A549 (cell line): Measurements from ENCODE around the gene SLC35A4. TPM values are rescaled to one million over a fixed set of nuclear protein-coding genes. Genes with fewer than 3 reads are reported as not detected.

ENCODE experiments used
- ATAC-seq, 2 experiments: fragments of 200-7000 bp in 1 of 2; fragments of >200 bp in 1 of 2; cut with Nextera tagmentation in 1 of 2; cut with Tn5 transposase in 1 of 2; 3 replicates each; pipeline versions ENCODE4 v1.8.0 to v1.9.1; 2018 to 2020; ENCODE audit warnings: mild to moderate bottlenecking in 1 of 2, moderate library complexity in 1 of 2
- CTCF ChIA-PET: fragments of 300-600 bp; sonication (Branson Sonifier 250); formaldehyde crosslinking; extraction: SDS; loops from one replicate; lab custom pipeline; 2021; ENCODE audit warnings: antibody characterized with exemption, inconsistent platforms; lab: Yijun Ruan, JAX
- POLR2A ChIA-PET: fragments of 350-600 bp; formaldehyde crosslinking; extraction: SDS; loops from one replicate; lab custom pipeline; 2021; ENCODE audit warnings: antibody characterized with exemption, inconsistent platforms; lab: Yijun Ruan, JAX
- DNase-seq, 2 experiments: peaks; one replicate each; pipeline versions ENCODE4 v3.0.0 to v3.0.0-alpha.2; 2011 to 2016; ENCODE audit warnings: low read depth in 1 of 2, low spot score in 1 of 2
- FAIRE-seq: peaks from 2 replicates; lab custom pipeline; 2011; peaks lifted over from hg19 to GRCh38; lab: Jason Lieb, UNC
- H3K27ac ChIP-seq, 2 experiments: fragments of >200 bp; sonication (Bioruptor Twin); formaldehyde crosslinking; 3 replicates each; pipeline ENCODE4 v1.5.1; 2016 to 2017
- H3K4me1 ChIP-seq: fragments of >200 bp; sonication (Bioruptor Twin); formaldehyde crosslinking; 3 replicates; pipeline ENCODE4 v1.6.1; 2016
- H3K4me2 ChIP-seq: fragments of >200 bp; sonication (Bioruptor Twin); formaldehyde crosslinking; 3 replicates; pipeline ENCODE4 v1.6.1; 2016
- H3K4me3 ChIP-seq: fragments of >200 bp; sonication (Bioruptor Twin); formaldehyde crosslinking; 3 replicates; pipeline ENCODE4 v1.5.1; 2016
- H3K9me3 ChIP-seq: fragments of >200 bp; sonication (Bioruptor Twin); formaldehyde crosslinking; 3 replicates; pipeline ENCODE4 v1.6.1; 2016
- CBX8 ChIP-seq: fragments of 200-600 bp; sonication (generic); IDR thresholded peaks from 2 replicates; pipeline ENCODE4 v1.6.1; 2016
- CEBPB ChIP-seq, 2 experiments: fragments of >200 bp in 1 of 2; sonication (Bioruptor Twin) in 1 of 2; formaldehyde crosslinking in 1 of 2; IDR thresholded peaks; 2 replicates each; pipeline ENCODE4 v1.6.1; 2012 to 2016
- CHD2 ChIP-seq: fragments of 150-350 bp; IDR thresholded peaks from 2 replicates; pipeline ENCODE4 v1.6.1; 2014; ENCODE audit warnings: low read length; ENCODE audit not compliant: partially characterized antibody
- CHD4 ChIP-seq: fragments of 200-600 bp; sonication (generic); IDR thresholded peaks from 2 replicates; pipeline ENCODE4 v1.6.1; 2016; ENCODE audit warnings: antibody characterized with exemption, mild to moderate bottlenecking, borderline replicate concordance
- EP300 ChIP-seq, 2 experiments: fragments of >200 bp; sonication (Bioruptor Twin); formaldehyde crosslinking; IDR thresholded peaks; 2 replicates in 1 of 2; 3 replicates in 1 of 2; pipeline ENCODE4 v1.6.1; 2016 to 2017
- FOSL2 ChIP-seq, 2 experiments: fragments of 450-650 bp in 1 of 2; fragments of >200 bp in 1 of 2; sonication (Bioruptor Twin) in 1 of 2; formaldehyde crosslinking; IDR thresholded peaks; 2 replicates each; pipeline versions ENCODE4 v1.5.0 to v1.6.1; 2016 to 2020; ENCODE audit warnings: mild to moderate bottlenecking in 1 of 2, moderate library complexity in 1 of 2
- FOXS1 ChIP-seq: fragments of 250-450 bp; sonication (Bioruptor Pico); IDR thresholded peaks from 2 replicates; pipeline ENCODE4 v1.5.0; 2020; ENCODE audit warnings: mild to moderate bottlenecking, moderate library complexity
- HDAC2 ChIP-seq: fragments of 200-600 bp; sonication (generic); IDR thresholded peaks from 2 replicates; pipeline ENCODE4 v1.6.1; 2016
- HES2 ChIP-seq: fragments of >200 bp; sonication (Bioruptor Twin); formaldehyde crosslinking; IDR thresholded peaks from 2 replicates; pipeline ENCODE4 v1.6.1; 2016
- HMGXB4 ChIP-seq: fragments of 250-450 bp; sonication (Bioruptor Pico); IDR thresholded peaks from 2 replicates; pipeline ENCODE4 v1.5.0; 2021; ENCODE audit warnings: mild to moderate bottlenecking, moderate library complexity, borderline replicate concordance
- HOXA7 ChIP-seq: fragments of 250-450 bp; sonication (Bioruptor Pico); IDR thresholded peaks from 2 replicates; pipeline ENCODE4 v1.5.0; 2020; ENCODE audit warnings: mild to moderate bottlenecking, moderate library complexity
- HOXB5 ChIP-seq: fragments of 250-450 bp; sonication (Bioruptor Pico); IDR thresholded peaks from 2 replicates; pipeline ENCODE4 v1.5.0; 2020; ENCODE audit warnings: mild to moderate bottlenecking, moderate library complexity
- JUN ChIP-seq, 2 experiments: fragments of >200 bp; sonication (Bioruptor Twin); formaldehyde crosslinking; IDR thresholded peaks; 2 replicates in 1 of 2; 3 replicates in 1 of 2; pipeline ENCODE4 v1.6.1; 2016 to 2017
- JUNB ChIP-seq: fragments of >200 bp; sonication (Bioruptor Twin); formaldehyde crosslinking; IDR thresholded peaks from 2 replicates; pipeline ENCODE4 v1.6.1; 2016
- KDM5A ChIP-seq: fragments of 200-600 bp; sonication (generic); IDR thresholded peaks from 2 replicates; pipeline ENCODE4 v1.6.1; 2016; ENCODE audit warnings: antibody characterized with exemption, mild to moderate bottlenecking
- MAFK ChIP-seq: fragments of 450-650 bp; IDR thresholded peaks from 2 replicates; pipeline ENCODE4 v1.6.1; 2014; ENCODE audit not compliant: partially characterized antibody
- MYC ChIP-seq: IDR thresholded peaks from 2 replicates; pipeline ENCODE4 v1.6.1; 2012; ENCODE audit warnings: mild to moderate bottlenecking, inconsistent platforms, low read length, improper control_type of control experiment, borderline replicate concordance
- NFE2L2 ChIP-seq: fragments of 150-350 bp; conservative IDR thresholded peaks from 2 replicates; pipeline ENCODE4 v1.6.1; 2014; ENCODE audit warnings: low read length
- NPAS2 ChIP-seq: fragments of 250-450 bp; sonication (Bioruptor Pico); IDR thresholded peaks from 2 replicates; pipeline ENCODE4 v1.8.0; 2022; ENCODE audit warnings: mild to moderate bottlenecking, moderate library complexity, borderline replicate concordance
- NR3C1 ChIP-seq: fragments of >200 bp; sonication (Bioruptor Twin); formaldehyde crosslinking; IDR thresholded peaks from 3 replicates; pipeline ENCODE4 v1.6.1; 2017
- POLR2A ChIP-seq: IDR thresholded peaks from 2 replicates; pipeline ENCODE4 v1.6.1; 2012; ENCODE audit warnings: mild to moderate bottlenecking, low read length
- RAD21 ChIP-seq, 2 experiments: fragments of >200 bp in 1 of 2; sonication (Bioruptor Twin) in 1 of 2; formaldehyde crosslinking in 1 of 2; IDR thresholded peaks in 1 of 2; conservative IDR thresholded peaks in 1 of 2; 2 replicates in 1 of 2; 3 replicates in 1 of 2; pipeline ENCODE4 v1.6.1; 2012 to 2018; ENCODE audit warnings: inconsistent platforms in 1 of 2
- RCOR1 ChIP-seq: fragments of 150-350 bp; IDR thresholded peaks from 2 replicates; pipeline ENCODE4 v1.6.1; 2014; ENCODE audit warnings: antibody characterized with exemption, low read length, low read depth
- RNF2 ChIP-seq: fragments of 200-600 bp; sonication (generic); IDR thresholded peaks from 2 replicates; pipeline ENCODE4 v1.6.1; 2016; ENCODE audit warnings: low read depth, mild to moderate bottlenecking, antibody characterized with exemption, moderate library complexity, borderline replicate concordance
- SREBF2 ChIP-seq: fragments of 450-650 bp; IDR thresholded peaks from 2 replicates; pipeline ENCODE4 v1.6.1; 2014; ENCODE audit warnings: mild to moderate bottlenecking, moderate library complexity
- ZFP36 ChIP-seq: fragments of 450-650 bp; IDR thresholded peaks from 2 replicates; pipeline ENCODE4 v1.6.1; 2014; ENCODE audit warnings: borderline replicate concordance; ENCODE audit not compliant: partially characterized antibody
- ZSCAN20 ChIP-seq: fragments of 250-450 bp; sonication (Bioruptor Pico); IDR thresholded peaks from 2 replicates; pipeline ENCODE4 v1.8.0; 2022; ENCODE audit warnings: mild to moderate bottlenecking, moderate library complexity
- WGBS: methylation state at CpG from one replicate; pipeline ENCODE4 v1.1.6; 2017; ENCODE audit errors: missing lambda C conversion rate; 5-methylcytosine and 5-hydroxymethylcytosine counted together
- polyA plus RNA-seq, 4 experiments: library from polyadenylated mRNA; depleted of rRNA in 3 of 4; stranded (reverse); fragments of >200 nt; fragmentation: RNase III in 1 of 4; extraction: RNeasy Plus Mini Kit Qiagen cat#74134 plus additional on column Dnase treatment in 1 of 4; gene quantifications; 2 replicates in 3 of 4; 3 replicates in 1 of 4; pipeline ENCODE4 v1.2.3, GENCODE V29; 2011 to 2017
- TF ChIP-seq, protein P1 (sequence below): fragments of 200-600 bp; sonication (generic); IDR thresholded peaks from 2 replicates; pipeline ENCODE4 v1.6.1; 2016; ENCODE audit warnings: antibody characterized with exemption, mild to moderate bottlenecking, moderate library complexity

The SLC35A4 gene
- polyA plus RNA-seq, 2 of the 4 experiments (the other 2 are of a cell fraction): 65.6 to 79.5 TPM

GRCh38 chr5:140588311-140589070, 23.9 kb downstream of the SLC35A4 start:
- FAIRE-seq (no peak), ATAC-seq (no peak), DNase-seq (no peak)
- Histone ChIP-seq H3K4me1 (no peaks in the 10 kb centered on the region), H3K27ac (no peak overlapping the region), H3K9me3 (no peaks in the 10 kb centered on the region), H3K4me2 (no peak overlapping the region), H3K4me3 (no peak overlapping the region)
- ChIA-PET POLR2A (interaction anchor here (1.6 kb wide), 1 partner anchor 24 kb away, joined by 3 read pairs; the partner anchor contains the start of gene APBB3), CTCF (no interaction called here)
- WGBS: 80% methylated on average over 5 of the region's 5 CpGs
- TF ChIP-seq RAD21 (conservative IDR thresholded peaks at IDR 0.05 in 1 of 2, IDR thresholded peaks at IDR 0.05 in 1 of 2) (no peak), HOXA7 (no peak), MAFK (no peak), MYC (no peak), EP300 (IDR thresholded peaks at IDR 0.05) (no peak), CEBPB (IDR thresholded peaks at IDR 0.05) (no peak), ZFP36 (no peak), NPAS2 (CRISPR knock-in tag) (no peak), ZSCAN20 (CRISPR knock-in tag) (no peak), HDAC2 (no peak), NFE2L2 (no peak), HES2 (no peak), FOSL2 (IDR thresholded peaks at IDR 0.05) (no peak), FOSL2 (CRISPR knock-in tag; IDR thresholded peaks at IDR 0.05) (no peak), JUN (IDR thresholded peaks at IDR 0.05) (no peak)

DNA sequence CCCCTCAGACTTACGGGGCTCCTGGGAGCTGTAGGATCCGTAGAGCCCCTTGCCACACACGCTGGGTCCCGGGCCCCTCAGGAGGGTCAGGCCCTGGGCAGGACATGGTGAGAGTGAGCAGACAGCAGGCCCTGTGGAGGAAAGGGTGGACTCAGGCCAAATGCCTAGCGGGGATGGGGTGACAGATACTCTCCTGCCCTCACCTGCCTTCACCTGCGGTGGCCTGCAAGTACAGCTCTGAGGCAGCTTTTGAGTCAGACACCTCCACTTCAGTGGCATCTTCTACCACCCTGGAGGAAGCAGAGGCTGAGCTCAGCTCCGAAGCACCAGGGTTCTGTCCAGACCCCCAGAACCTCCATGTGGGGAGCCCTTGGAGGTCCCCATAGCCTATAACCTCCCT, 26.2 kb downstream of the SLC35A4 start:
- Histone ChIP-seq H3K4me3 (no peak overlapping the region), H3K4me1 (no peaks in the 10 kb centered on the region)
- POLR2A ChIA-PET: no interaction called here
- TF ChIP-seq NFE2L2 (no peak), FOXS1 (CRISPR knock-in tag) (no peak), FOSL2 (IDR thresholded peaks at IDR 0.05) (no peak), FOSL2 (CRISPR knock-in tag; IDR thresholded peaks at IDR 0.05) (no peak), MYC (no peak), CBX8 (no peak), HOXB5 (CRISPR knock-in tag) (no peak), HDAC2 (no peak), JUNB (no peak), CHD2 (no peak), POLR2A (no peak), CHD4 (no peak), JUN (IDR thresholded peaks at IDR 0.05) (no peak), HMGXB4 (CRISPR knock-in tag) (no peak), NR3C1 (no peak), RNF2 (no peak), RCOR1 (no peak), HES2 (no peak), SREBF2 (no peak), KDM5A (no peak)
- TF ChIP-seq, protein P1, sequence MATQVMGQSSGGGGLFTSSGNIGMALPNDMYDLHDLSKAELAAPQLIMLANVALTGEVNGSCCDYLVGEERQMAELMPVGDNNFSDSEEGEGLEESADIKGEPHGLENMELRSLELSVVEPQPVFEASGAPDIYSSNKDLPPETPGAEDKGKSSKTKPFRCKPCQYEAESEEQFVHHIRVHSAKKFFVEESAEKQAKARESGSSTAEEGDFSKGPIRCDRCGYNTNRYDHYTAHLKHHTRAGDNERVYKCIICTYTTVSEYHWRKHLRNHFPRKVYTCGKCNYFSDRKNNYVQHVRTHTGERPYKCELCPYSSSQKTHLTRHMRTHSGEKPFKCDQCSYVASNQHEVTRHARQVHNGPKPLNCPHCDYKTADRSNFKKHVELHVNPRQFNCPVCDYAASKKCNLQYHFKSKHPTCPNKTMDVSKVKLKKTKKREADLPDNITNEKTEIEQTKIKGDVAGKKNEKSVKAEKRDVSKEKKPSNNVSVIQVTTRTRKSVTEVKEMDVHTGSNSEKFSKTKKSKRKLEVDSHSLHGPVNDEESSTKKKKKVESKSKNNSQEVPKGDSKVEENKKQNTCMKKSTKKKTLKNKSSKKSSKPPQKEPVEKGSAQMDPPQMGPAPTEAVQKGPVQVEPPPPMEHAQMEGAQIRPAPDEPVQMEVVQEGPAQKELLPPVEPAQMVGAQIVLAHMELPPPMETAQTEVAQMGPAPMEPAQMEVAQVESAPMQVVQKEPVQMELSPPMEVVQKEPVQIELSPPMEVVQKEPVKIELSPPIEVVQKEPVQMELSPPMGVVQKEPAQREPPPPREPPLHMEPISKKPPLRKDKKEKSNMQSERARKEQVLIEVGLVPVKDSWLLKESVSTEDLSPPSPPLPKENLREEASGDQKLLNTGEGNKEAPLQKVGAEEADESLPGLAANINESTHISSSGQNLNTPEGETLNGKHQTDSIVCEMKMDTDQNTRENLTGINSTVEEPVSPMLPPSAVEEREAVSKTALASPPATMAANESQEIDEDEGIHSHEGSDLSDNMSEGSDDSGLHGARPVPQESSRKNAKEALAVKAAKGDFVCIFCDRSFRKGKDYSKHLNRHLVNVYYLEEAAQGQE: no peak
- TF ChIP-seq, all 56 proteins: peak for 0
- WGBS: 80% methylated on average over 4 of the region's 7 CpGs
- DNase-seq (no peak), FAIRE-seq (no peak), ATAC-seq (no peak)
- CTCF ChIA-PET: interaction anchor here (0.9 to 1.9 kb wide), 3 partner anchors 9 to 44 kb away, joined by 3 to 4 read pairs (median 4); no protein-coding TSS in a partner anchor
- no peaks in the 10 kb centered on the region for H3K9me3 ChIP-seq
- H3K4me2 ChIP-seq: no peak overlapping the region
- no peak overlapping the region for H3K27ac ChIP-seq
